HCT116 (cell line): ENCODE measurements around the gene PCP4. TPM values are rescaled to one million over a fixed set of nuclear protein-coding genes. Genes with fewer than 3 reads are reported as not detected.

Experiments used
- ATAC-seq: fragments of 200-7000 bp; cut with Tn5 transposase; 2 replicates; pipeline ENCODE4 v1.9.1; 2020; ENCODE audit warnings: mild to moderate bottlenecking, moderate library complexity
- BruUV-seq: library from RNA; stranded (reverse); fragments of 400-500 nt; replicated peaks from 2 replicates; lab custom pipeline; 2021; lab: Mats Ljungman, UMichigan
- CTCF ChIA-PET: fragments of 300-600 bp; sonication (Branson Sonifier 250); formaldehyde crosslinking; loops from one replicate; lab custom pipeline; 2021; ENCODE audit warnings: antibody characterized with exemption; lab: Charles Lee
- POLR2A ChIA-PET: fragments of 300-600, 350-600 bp; sonication (Branson Sonifier 250); formaldehyde crosslinking; loops from one replicate; lab custom pipeline; 2021; ENCODE audit warnings: antibody characterized with exemption; lab: Charles Lee
- RAD21 ChIA-PET, 2 experiments: fragments of 300-600 bp; sonication (Branson Sonifier 250); formaldehyde crosslinking; loops; one replicate each; lab custom pipeline; 2023; ENCODE audit warnings: low total read pairs in 2 of 2; ENCODE audit not compliant: uncharacterized antibody in 2 of 2, unreplicated experiment in 2 of 2, low non-redundant PET in 1 of 2; lab: Charles Lee
- DNase-seq: peaks from one replicate; pipeline ENCODE4 v3.0.0-alpha.2; 2010; ENCODE audit warnings: low read depth, low spot score
- H2AFZ ChIP-seq: fragments of 200-600 bp; shearing (Covaris generic), sonication (generic); 2 replicates; pipeline ENCODE4 v1.6.1; 2017; ENCODE audit warnings: low read depth, mixed run types, mixed read lengths, antibody characterized with exemption, low read length; ENCODE audit not compliant: poor library complexity, severe bottlenecking
- H3K27ac ChIP-seq: 2 replicates; pipeline ENCODE4 v1.5.1; 2012; ENCODE audit warnings: low read depth, low read length
- H3K27me3 ChIP-seq: fragments of 200-600 bp; sonication (generic); 2 replicates; pipeline ENCODE4 v1.6.1; 2016; ENCODE audit warnings: mixed run types, low read length, mixed read lengths; ENCODE audit not compliant: insufficient read depth
- H3K36me3 ChIP-seq, 2 experiments: fragments of 200-500 bp in 1 of 2; fragments of 200-600 bp in 1 of 2; sonication (Bioruptor generic) in 1 of 2; sonication (generic) in 1 of 2; 2 replicates each; pipeline versions ENCODE4 v1.5.1 to v1.6.1; 2014 to 2016; ENCODE audit warnings: low read length in 2 of 2, inconsistent platforms in 1 of 2, mixed read lengths in 1 of 2, mixed run types in 1 of 2; ENCODE audit not compliant: insufficient read depth in 2 of 2, control insufficient read depth in 1 of 2
- H3K4me1 ChIP-seq, 2 experiments: fragments of 200-600 bp in 1 of 2; sonication (generic) in 1 of 2; 2 replicates each; pipeline versions ENCODE4 v1.5.1 to v1.6.1; 2012 to 2017; ENCODE audit warnings: low read length in 2 of 2, inconsistent platforms in 1 of 2, mild to moderate bottlenecking in 1 of 2, mixed read lengths in 1 of 2, mixed run types in 1 of 2, moderate library complexity in 1 of 2; ENCODE audit not compliant: insufficient read depth in 2 of 2, control insufficient read depth in 1 of 2
- H3K4me2 ChIP-seq: fragments of 200-600 bp; sonication (generic); 2 replicates; pipeline ENCODE4 v1.6.1; 2017; ENCODE audit warnings: mixed run types, low read length, mixed read lengths
- H3K4me3 ChIP-seq, 2 experiments: fragments of 200-600 bp in 1 of 2; sonication (generic) in 1 of 2; replicated peaks in 1 of 2; 2 replicates each; pipeline ENCODE4 v1.5.1; 2011 to 2016; ENCODE audit warnings: low read length in 2 of 2, control low read depth in 1 of 2, low read depth in 1 of 2, mild to moderate bottlenecking in 1 of 2, mixed read lengths in 1 of 2, mixed run types in 1 of 2
- H3K79me2 ChIP-seq: fragments of 200-600 bp; sonication (generic); 2 replicates; pipeline ENCODE4 v1.6.1; 2017; ENCODE audit warnings: mild to moderate bottlenecking, mixed run types, low read length, moderate library complexity, mixed read lengths; ENCODE audit not compliant: insufficient read depth
- H3K9ac ChIP-seq: fragments of 200-600 bp; sonication (generic); 2 replicates; pipeline ENCODE4 v1.6.1; 2016; ENCODE audit warnings: low read length, mixed read lengths
- H3K9me2 ChIP-seq: fragments of 200-600 bp; sonication (generic), shearing (Covaris generic); 2 replicates; pipeline ENCODE4 v1.6.1; 2017; ENCODE audit warnings: mixed run types, mild to moderate bottlenecking, moderate library complexity; ENCODE audit not compliant: insufficient read depth
- H3K9me3 ChIP-seq, 2 experiments: fragments of 200-500 bp in 1 of 2; fragments of 200-600 bp in 1 of 2; sonication (Bioruptor generic) in 1 of 2; sonication (generic) in 1 of 2; 2 replicates each; pipeline ENCODE4 v1.6.1; 2014 to 2017; ENCODE audit warnings: low read length in 2 of 2, mixed read lengths in 2 of 2, inconsistent platforms in 1 of 2, low read depth in 1 of 2, mild to moderate bottlenecking in 1 of 2, mixed run types in 1 of 2, moderate library complexity in 1 of 2; ENCODE audit not compliant: control insufficient read depth in 1 of 2, insufficient read depth in 1 of 2
- H4K20me1 ChIP-seq: fragments of 200-600 bp; sonication (generic), shearing (Covaris generic); 2 replicates; pipeline ENCODE4 v1.6.1; 2017; ENCODE audit warnings: mixed run types, mild to moderate bottlenecking, moderate library complexity; ENCODE audit not compliant: insufficient read depth
- ATF3 ChIP-seq: IDR thresholded peaks from 2 replicates; pipeline ENCODE4 v1.6.1; 2012
- EGR1 ChIP-seq: IDR thresholded peaks from 2 replicates; pipeline ENCODE4 v1.6.1; 2012; ENCODE audit warnings: low read depth
- MAX ChIP-seq: IDR thresholded peaks from 2 replicates; pipeline ENCODE4 v1.6.1; 2012
- POLR2AphosphoS5 ChIP-seq: IDR thresholded peaks from 2 replicates; pipeline ENCODE4 v1.6.1; 2011; ENCODE audit warnings: mild to moderate bottlenecking, low read depth, low read length, moderate library complexity
- SIN3A ChIP-seq: IDR thresholded peaks from 2 replicates; pipeline ENCODE4 v1.6.1; 2012; ENCODE audit warnings: low read depth
- ZFX ChIP-seq: fragments of 450-650 bp; IDR thresholded peaks from 2 replicates; pipeline ENCODE4 v1.6.1; 2017
- intact Hi-C: fragments of 100-400 bp; cut with micrococcal nuclease; formaldehyde crosslinking; loops from 2 replicates; pipeline ENCODE4 v1.10.0; 2022
- total RNA-seq: library from RNA; stranded (reverse); gene quantifications from one replicate; pipeline ENCODE4 v1.2.1, GENCODE V29; 2021; ENCODE audit not compliant: unreplicated experiment
- TF ChIP-seq, protein P1 (sequence below): IDR thresholded peaks from 2 replicates; pipeline ENCODE4 v1.6.1; 2011; ENCODE audit warnings: mild to moderate bottlenecking, low read length, moderate library complexity; ENCODE audit not compliant: insufficient replicate concordance; ENCODE audit errors: extremely low read depth

The PCP4 gene
- total RNA-seq, 1 experiment from 2014 or later = not detected

- TF ChIP-seq, protein P1, sequence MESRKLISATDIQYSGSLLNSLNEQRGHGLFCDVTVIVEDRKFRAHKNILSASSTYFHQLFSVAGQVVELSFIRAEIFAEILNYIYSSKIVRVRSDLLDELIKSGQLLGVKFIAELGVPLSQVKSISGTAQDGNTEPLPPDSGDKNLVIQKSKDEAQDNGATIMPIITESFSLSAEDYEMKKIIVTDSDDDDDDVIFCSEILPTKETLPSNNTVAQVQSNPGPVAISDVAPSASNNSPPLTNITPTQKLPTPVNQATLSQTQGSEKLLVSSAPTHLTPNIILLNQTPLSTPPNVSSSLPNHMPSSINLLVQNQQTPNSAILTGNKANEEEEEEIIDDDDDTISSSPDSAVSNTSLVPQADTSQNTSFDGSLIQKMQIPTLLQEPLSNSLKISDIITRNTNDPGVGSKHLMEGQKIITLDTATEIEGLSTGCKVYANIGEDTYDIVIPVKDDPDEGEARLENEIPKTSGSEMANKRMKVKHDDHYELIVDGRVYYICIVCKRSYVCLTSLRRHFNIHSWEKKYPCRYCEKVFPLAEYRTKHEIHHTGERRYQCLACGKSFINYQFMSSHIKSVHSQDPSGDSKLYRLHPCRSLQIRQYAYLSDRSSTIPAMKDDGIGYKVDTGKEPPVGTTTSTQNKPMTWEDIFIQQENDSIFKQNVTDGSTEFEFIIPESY = no peak
- TF ChIP-seq POLR2AphosphoS5 (no peak), MAX (no peak), ZFX (no peak), ATF3 (no peak), SIN3A (no peak), EGR1 (no peak)
- no peaks in the 10 kb centered on the region for H3K79me2 ChIP-seq
- no peaks in the 10 kb centered on the region for H3K9me2 ChIP-seq
- H3K4me2 ChIP-seq = no peak overlapping the region
- H3K4me3 ChIP-seq = no peak overlapping the region
- no peaks in the 10 kb centered on the region for H3K9me3 ChIP-seq
- H3K27me3 ChIP-seq = no peaks in the 10 kb centered on the region
- no peak for ATAC-seq
- POLR2A ChIA-PET = no interaction called here
- CTCF ChIA-PET = no interaction called here
- BruUV-seq = no TSS peak
- H3K27ac ChIP-seq = no peak overlapping the region
- intact Hi-C loops = no loop called here
- H2AFZ ChIP-seq = no peak overlapping the region
- no peaks in the 10 kb centered on the region for H3K4me1 ChIP-seq
- H4K20me1 ChIP-seq = no peaks in the 10 kb centered on the region
- DNase-seq = no peak
- no peak overlapping the region for H3K9ac ChIP-seq
- RAD21 ChIA-PET = no interaction called here
- no peaks in the 10 kb centered on the region for H3K36me3 ChIP-seq
Measured at GRCh38 chr21:39852021-39852721, 15.1 kb upstream of the PCP4 start.
